Measurements from ENCODE around the gene ATP8A1. TPM values are rescaled to one million over a fixed set of nuclear protein-coding genes. Genes with fewer than 3 reads are reported as not detected.

ATP8A1 gene
- total and polyA plus RNA-seq, 2 of the 8 experiments (the other 6 are each of a cell fraction or from before 2014, with no cell fraction given) = 3.7 to 14.9 TPM

DNA sequence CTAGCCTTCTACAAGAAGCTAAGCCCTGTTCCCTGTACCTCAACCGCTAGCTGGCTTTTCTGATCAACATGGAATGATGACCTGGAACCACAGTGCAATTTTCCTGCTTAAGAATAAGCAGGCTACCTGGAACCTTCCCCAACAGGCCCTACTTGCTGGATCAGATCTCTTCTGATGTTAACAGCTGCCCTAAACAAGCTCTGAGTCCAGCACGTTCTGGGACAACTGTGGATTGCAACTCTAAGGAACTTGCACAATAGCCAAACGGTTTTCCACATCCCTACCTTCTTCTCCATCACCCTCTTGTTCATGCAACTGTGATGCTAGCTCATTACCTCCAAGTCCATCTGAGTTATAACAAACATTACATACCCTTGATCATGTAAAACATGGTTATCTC lies 19.8 kb downstream of the ATP8A1 start:
- H3K4ac ChIP-seq (replicated peaks; ENCODE audit: insufficient read length, low read depth, low read length) = no peak overlapping the region
- no peak for TF ChIP-seq TAF7 (optimal IDR thresholded peaks at IDR 0.05; ENCODE audit: borderline replicate concordance, low read depth, low read length)
- DNase-seq (ENCODE audit: low read depth in 1 of 2, low spot score in 2 of 2) (no peak), FAIRE-seq (no peak)
- no peak overlapping the region for H4K91ac ChIP-seq (replicated peaks; ENCODE audit: insufficient read length, low read length)
- H2BK15ac ChIP-seq (ENCODE audit: low read length) = no peak overlapping the region
- no peak overlapping the region for H2AK5ac ChIP-seq (ENCODE audit: low read depth, low read length)
- WGBS, 2 experiments (ENCODE audit: extremely low coverage in 1 of 2, insufficient coverage in 1 of 2, insufficient read length in 1 of 2, insufficient replicate concordance in 2 of 2, low coverage in 1 of 2, low lambda C conversion rate in 2 of 2, missing lambda C conversion rate in 1 of 2) = 85% methylated on average over 3 of the region's 3 CpGs; no CpG with 5 or more reads in 1 of the 2 experiments
- H3K4me1 ChIP-seq (replicated peaks in 1 of 4; ENCODE audit: control insufficient read depth in 3 of 4, insufficient read depth in 4 of 4, low read length in 3 of 4) = no peaks in the 10 kb centered on the region
- H3K79me1 ChIP-seq (ENCODE audit: low read depth, low read length) = no peaks in the 10 kb centered on the region
- no peaks in the 10 kb centered on the region for H3K36me3 ChIP-seq (ENCODE audit: control insufficient read depth in 2 of 4, insufficient read depth in 4 of 4, low read length in 3 of 4)
- ChIA-PET CTCF (ENCODE audit: partially characterized antibody) (interaction anchor here (0.7 to 1.2 kb wide), 4 partner anchors 8 to 359 kb away, joined by 3 to 5 read pairs (median 3); no protein-coding TSS in a partner anchor), POLR2A (ENCODE audit: partially characterized antibody) (no interaction called here)
- no peak overlapping the region for H4K5ac ChIP-seq (ENCODE audit: insufficient read length, low read depth, low read length)
- no peak overlapping the region for H3K27ac ChIP-seq (ENCODE audit: low read depth, low read length)
- no peak overlapping the region for H4K8ac ChIP-seq (ENCODE audit: extremely low read depth, insufficient read depth, low read length)
- H2AFZ ChIP-seq (ENCODE audit: low read length) = no peak overlapping the region
- H3K23ac ChIP-seq (ENCODE audit: insufficient read length) = no peak overlapping the region
- H2BK5ac ChIP-seq (ENCODE audit: low read depth, low read length) = no peak overlapping the region
- H3K23me2 ChIP-seq (ENCODE audit: low read depth, low read length) = no peaks in the 10 kb centered on the region
- H3K9me3 ChIP-seq (ENCODE audit: insufficient read depth in 2 of 2, low read depth in 1 of 2, low read length in 1 of 2) = no peaks in the 10 kb centered on the region
- H3K56ac ChIP-seq (replicated peaks; ENCODE audit: insufficient read length, low read depth, low read length) = no peak overlapping the region
- no peak overlapping the region for H3K14ac ChIP-seq (ENCODE audit: insufficient read length)
- H3K18ac ChIP-seq (ENCODE audit: extremely low read depth, low read length) = no peak overlapping the region
- peaks cover 0 to 2% of the 10 kb centered on the region in 2 experiments for H4K20me1 ChIP-seq (replicated peaks in 1 of 2; ENCODE audit: control insufficient read depth in 1 of 2, insufficient read depth in 2 of 2, low read length in 2 of 2)
- H3K27me3 ChIP-seq (replicated peaks in 1 of 4; ENCODE audit: control insufficient read depth in 3 of 4, extremely low read depth in 1 of 4, insufficient read depth in 3 of 4, low read length in 3 of 4) = peaks cover 0 to 1% (median 0%) of the 10 kb centered on the region in 4 experiments; a peak in 1 of 7 replicates
- no peak overlapping the region for H2BK120ac ChIP-seq (replicated peaks; ENCODE audit: low read depth, low read length)
- H3K4me2 ChIP-seq (ENCODE audit: insufficient read depth in 1 of 2, low read depth in 2 of 2, low read length in 2 of 2) = no peak overlapping the region
- H3K79me2 ChIP-seq (ENCODE audit: control insufficient read depth in 1 of 2, insufficient read depth in 2 of 2, low read length in 2 of 2) = peaks cover 0 to 4% of the 10 kb centered on the region in 2 experiments; a peak in 1 of 4 replicates
- H3K9ac ChIP-seq (replicated peaks in 1 of 4; ENCODE audit: extremely low read depth in 1 of 4, low read depth in 3 of 4, low read length in 3 of 4) = no peak overlapping the region
- no peak overlapping the region for H3K4me3 ChIP-seq (ENCODE audit: extremely low read depth in 1 of 4, insufficient read depth in 2 of 4, low read depth in 3 of 4, low read length in 4 of 4)
- no peak overlapping the region for H2BK12ac ChIP-seq (ENCODE audit: low read depth, low read length)
- H2BK20ac ChIP-seq (ENCODE audit: low read length) = no peak overlapping the region
